ENCODE results near the gene APMAP.

DNA sequence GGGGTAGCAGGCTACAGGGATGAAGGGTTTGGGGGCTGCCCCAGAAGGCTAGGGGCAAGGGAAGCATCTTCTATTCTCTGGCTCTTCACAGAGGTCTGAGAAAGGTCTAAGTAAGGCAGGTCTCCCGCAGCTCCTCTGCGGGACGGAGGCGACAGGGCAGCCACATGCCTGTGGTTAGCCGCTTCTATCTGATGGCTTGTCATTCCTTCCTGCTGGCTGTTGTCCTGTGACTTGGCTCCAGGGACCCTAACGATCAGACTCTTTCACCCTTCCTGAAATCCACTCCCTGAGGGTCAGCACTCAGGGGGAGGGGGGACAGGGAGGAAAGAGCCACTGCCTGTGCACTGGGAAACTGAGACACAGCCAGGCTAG, 42.8 kb downstream of the APMAP start:
- TF ChIP-seq, protein P1, sequence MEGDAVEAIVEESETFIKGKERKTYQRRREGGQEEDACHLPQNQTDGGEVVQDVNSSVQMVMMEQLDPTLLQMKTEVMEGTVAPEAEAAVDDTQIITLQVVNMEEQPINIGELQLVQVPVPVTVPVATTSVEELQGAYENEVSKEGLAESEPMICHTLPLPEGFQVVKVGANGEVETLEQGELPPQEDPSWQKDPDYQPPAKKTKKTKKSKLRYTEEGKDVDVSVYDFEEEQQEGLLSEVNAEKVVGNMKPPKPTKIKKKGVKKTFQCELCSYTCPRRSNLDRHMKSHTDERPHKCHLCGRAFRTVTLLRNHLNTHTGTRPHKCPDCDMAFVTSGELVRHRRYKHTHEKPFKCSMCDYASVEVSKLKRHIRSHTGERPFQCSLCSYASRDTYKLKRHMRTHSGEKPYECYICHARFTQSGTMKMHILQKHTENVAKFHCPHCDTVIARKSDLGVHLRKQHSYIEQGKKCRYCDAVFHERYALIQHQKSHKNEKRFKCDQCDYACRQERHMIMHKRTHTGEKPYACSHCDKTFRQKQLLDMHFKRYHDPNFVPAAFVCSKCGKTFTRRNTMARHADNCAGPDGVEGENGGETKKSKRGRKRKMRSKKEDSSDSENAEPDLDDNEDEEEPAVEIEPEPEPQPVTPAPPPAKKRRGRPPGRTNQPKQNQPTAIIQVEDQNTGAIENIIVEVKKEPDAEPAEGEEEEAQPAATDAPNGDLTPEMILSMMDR (IDR thresholded peaks at IDR 0.05 in 2 of 3, conservative IDR thresholded peaks at IDR 0.05 in 1 of 3; ENCODE audit: borderline replicate concordance in 1 of 3, insufficient read depth in 1 of 3, low read depth in 2 of 3, low read length in 2 of 3) = no peak
- no peak for TF ChIP-seq ZFX (IDR thresholded peaks at IDR 0.05)
- TF ChIP-seq POLR2AphosphoS5 (IDR thresholded peaks at IDR 0.05; ENCODE audit: low read depth, low read length) = no peak
- no peak for TF ChIP-seq EZH2phosphoT487 (IDR thresholded peaks at IDR 0.05; ENCODE audit: borderline replicate concordance)
- TF ChIP-seq, protein P2, sequence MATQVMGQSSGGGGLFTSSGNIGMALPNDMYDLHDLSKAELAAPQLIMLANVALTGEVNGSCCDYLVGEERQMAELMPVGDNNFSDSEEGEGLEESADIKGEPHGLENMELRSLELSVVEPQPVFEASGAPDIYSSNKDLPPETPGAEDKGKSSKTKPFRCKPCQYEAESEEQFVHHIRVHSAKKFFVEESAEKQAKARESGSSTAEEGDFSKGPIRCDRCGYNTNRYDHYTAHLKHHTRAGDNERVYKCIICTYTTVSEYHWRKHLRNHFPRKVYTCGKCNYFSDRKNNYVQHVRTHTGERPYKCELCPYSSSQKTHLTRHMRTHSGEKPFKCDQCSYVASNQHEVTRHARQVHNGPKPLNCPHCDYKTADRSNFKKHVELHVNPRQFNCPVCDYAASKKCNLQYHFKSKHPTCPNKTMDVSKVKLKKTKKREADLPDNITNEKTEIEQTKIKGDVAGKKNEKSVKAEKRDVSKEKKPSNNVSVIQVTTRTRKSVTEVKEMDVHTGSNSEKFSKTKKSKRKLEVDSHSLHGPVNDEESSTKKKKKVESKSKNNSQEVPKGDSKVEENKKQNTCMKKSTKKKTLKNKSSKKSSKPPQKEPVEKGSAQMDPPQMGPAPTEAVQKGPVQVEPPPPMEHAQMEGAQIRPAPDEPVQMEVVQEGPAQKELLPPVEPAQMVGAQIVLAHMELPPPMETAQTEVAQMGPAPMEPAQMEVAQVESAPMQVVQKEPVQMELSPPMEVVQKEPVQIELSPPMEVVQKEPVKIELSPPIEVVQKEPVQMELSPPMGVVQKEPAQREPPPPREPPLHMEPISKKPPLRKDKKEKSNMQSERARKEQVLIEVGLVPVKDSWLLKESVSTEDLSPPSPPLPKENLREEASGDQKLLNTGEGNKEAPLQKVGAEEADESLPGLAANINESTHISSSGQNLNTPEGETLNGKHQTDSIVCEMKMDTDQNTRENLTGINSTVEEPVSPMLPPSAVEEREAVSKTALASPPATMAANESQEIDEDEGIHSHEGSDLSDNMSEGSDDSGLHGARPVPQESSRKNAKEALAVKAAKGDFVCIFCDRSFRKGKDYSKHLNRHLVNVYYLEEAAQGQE (IDR thresholded peaks at IDR 0.05; ENCODE audit: low read depth) = no peak
- TF ChIP-seq POLR2A (IDR thresholded peaks at IDR 0.05; ENCODE audit: borderline replicate concordance, extremely low read depth, insufficient read depth, insufficient read length) = no peak
- no peak for TF ChIP-seq ELF1 (IDR thresholded peaks at IDR 0.05; ENCODE audit: borderline replicate concordance, low read depth)
- TF ChIP-seq EZH2 (IDR thresholded peaks at IDR 0.05) = no peak
- TF ChIP-seq, protein P3, sequence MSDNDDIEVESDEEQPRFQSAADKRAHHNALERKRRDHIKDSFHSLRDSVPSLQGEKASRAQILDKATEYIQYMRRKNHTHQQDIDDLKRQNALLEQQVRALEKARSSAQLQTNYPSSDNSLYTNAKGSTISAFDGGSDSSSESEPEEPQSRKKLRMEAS (IDR thresholded peaks at IDR 0.05) = no peak
- TF ChIP-seq RAD21 (IDR thresholded peaks at IDR 0.05; ENCODE audit: low read depth) = no peak
- no peak for TF ChIP-seq TCF7L2 (IDR thresholded peaks at IDR 0.05; ENCODE audit: borderline replicate concordance, extremely low read depth, insufficient read depth, insufficient read length)
